HG03565 (cell line): ENCODE results near the gene CWC22.
A peak's percentile ranks its signal among the peaks of the same experiment; 100 is the strongest.
"Not testable (repeated sequence)": the region's sequence is repeated elsewhere in the genome, so short reads cannot be mapped to it uniquely, and the experiment has no call there.

Experiments used
- ATAC-seq: cut with Tn5 transposase; IDR thresholded peaks from one replicate; pipeline ENCODE4 v1.9.1; 2021; ENCODE audit warnings: mild to moderate bottlenecking, moderate library complexity; ENCODE audit not compliant: unreplicated experiment

The CWC22 gene

GRCh38 chr2:180006781-180007579, at the start of gene CWC22:
Gene CWC22, minus strand, starts transcription at chr2:180007297. Its CDS starts 13,956 bp downstream, at chr2:179993341.
- ATAC-seq = peak; percentile 97

DNA sequence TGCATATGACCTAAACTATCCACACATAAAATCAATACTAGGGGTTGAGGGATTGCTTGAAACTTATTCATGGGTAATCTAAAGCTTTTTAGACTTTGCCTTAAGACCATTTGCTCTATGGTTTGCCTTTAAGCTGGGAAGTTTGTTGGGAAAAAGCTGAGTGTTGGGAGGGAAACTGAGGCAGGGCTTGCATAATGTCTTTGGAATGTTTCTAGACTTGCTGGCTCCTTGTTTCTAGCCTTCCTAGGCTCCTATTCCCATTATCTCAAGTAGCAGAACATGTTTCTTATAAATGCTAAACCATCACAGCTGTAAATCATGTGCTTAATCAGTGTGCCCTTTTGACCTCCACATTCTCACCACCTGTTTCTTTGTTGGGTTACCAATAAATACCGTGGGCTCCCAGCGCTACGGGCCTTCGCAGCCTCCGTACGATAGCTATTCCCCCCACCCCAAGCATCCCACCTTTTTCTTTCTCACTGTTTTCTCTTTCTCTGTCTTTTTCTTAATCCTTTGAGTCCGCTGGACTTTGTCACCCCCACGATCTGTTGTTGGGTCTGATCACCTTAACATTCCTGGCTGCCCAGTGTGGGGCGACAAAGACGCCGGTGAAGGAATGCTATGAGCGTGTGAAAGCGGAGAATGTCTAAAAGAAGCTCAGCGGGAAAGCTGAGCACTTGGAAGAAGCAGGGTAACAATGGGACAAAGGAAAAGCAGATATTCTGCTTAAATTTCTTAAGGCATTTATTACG, 49.4 kb upstream of the CWC22 start:
- ATAC-seq = no peak

GRCh38 chr2:180054576-180054975, 47.5 kb upstream of the CWC22 start:
- not testable (repeated sequence) for ATAC-seq

DNA sequence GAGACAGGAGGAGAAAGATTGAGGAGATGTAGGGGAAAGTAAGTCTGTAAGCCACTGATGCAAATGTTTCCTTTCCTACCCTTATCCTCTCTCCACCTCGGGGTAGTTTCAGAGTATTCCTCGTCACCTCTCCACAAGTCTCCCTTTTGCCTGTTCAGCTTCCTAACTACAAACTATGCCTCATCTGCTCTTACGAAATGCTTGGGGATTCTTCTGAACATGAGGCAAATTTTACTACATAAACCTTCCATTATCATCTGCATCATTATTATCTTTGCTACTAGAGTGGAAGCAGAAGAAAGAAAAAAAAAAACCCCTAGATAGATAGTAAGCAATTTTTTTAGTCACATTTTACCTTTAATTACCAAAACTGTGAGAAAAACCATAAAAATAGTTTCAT, 43.1 kb upstream of the CWC22 start:
- no peak for ATAC-seq

DNA sequence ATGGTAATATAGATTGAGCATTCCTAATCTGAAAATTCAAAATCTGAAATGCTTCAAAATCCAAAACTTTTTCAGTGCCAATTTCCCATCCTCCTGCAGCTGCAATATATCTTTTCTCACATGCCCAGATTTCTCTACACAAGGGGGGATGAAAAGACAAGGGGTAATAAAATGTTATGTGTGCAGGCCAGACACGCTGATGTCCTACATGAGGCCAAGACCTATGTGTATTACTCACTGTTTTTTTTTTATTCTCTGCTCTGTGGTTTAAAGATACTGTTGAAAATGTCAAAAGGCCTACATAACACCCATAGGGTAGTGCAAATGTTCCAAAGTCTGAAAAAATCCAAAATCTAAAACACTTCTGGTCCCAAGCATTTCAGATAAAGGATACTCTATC, 41.2 kb upstream of the CWC22 start:
- no peak for ATAC-seq

DNA sequence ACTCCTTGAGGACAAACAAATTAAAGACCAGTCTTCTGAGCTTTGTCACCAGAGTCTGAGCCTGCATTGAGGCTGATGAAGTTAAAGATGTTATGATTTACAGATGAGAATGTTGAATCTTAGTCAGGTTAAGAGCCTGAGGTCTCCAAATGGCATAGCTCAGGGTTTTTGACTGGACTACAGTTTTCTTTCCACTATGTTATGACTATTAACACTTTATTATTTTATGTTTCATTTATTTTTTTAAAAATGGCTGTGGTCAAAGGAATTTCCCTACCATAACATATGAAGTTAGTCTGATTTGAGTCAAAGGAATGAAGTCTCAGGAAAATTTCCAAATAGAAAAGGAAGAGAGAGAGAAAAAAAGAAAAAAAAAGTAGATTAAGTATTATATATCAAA, 39.7 kb upstream of the CWC22 start:
- ATAC-seq = no peak

GRCh38 chr2:180046202-180046601, 39.1 kb upstream of the CWC22 start:
- no peak for ATAC-seq

DNA sequence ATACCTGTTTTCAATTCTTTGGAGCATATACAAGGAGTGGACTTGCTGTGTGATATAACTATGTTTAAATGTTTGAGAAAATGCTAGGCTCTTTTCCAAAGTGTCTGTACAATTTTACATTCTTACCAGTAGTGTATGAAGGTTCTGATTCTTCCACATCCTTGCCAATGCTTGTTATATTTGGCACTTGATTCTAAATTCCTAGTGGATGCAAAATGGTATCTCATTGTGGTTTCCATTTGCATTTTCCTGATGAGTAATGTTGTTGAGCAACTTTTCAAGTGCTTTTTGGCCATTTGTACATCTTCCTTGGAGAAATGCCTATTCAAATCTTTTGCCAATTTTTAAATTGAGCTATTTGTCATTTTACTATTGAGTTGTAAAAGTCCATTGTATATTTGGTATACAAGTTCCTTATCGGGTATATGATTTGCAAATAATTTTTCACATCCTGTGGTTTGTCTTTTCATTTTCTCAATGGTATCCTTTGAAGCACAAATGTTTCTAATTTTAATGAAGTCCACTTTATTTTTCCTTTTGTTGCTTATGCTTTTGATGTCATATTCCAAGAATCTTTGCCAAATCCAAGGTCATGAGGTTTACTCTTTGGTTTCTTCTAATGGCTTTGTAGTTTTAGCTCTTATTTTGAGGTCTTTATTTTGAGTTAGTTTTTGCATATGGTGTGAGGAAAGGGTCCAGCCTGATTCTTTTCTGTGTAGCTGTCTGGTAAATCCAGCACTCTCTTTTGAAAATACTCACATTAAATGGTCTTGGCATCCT, 33.2 kb upstream of the CWC22 start:
- no peak for ATAC-seq

DNA sequence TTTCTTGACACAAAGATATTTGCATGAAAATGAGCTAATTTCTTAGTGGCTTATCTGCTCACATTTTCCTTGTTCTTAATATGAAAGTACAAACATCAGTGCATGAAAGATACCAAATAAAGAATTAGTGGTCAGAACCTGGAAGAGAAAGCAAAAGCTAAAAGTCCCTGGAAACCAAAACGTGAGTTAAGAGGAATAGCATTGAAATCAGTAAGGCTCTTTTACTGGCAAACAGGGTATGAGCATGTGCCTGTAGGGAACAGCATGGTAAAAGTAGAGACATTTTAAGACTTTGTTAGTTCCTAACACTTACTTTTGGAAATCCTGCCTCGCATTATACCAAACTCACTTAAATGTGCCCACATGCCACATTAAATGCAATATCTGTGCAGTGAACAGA, 31.9 kb upstream of the CWC22 start:
- no peak for ATAC-seq

DNA sequence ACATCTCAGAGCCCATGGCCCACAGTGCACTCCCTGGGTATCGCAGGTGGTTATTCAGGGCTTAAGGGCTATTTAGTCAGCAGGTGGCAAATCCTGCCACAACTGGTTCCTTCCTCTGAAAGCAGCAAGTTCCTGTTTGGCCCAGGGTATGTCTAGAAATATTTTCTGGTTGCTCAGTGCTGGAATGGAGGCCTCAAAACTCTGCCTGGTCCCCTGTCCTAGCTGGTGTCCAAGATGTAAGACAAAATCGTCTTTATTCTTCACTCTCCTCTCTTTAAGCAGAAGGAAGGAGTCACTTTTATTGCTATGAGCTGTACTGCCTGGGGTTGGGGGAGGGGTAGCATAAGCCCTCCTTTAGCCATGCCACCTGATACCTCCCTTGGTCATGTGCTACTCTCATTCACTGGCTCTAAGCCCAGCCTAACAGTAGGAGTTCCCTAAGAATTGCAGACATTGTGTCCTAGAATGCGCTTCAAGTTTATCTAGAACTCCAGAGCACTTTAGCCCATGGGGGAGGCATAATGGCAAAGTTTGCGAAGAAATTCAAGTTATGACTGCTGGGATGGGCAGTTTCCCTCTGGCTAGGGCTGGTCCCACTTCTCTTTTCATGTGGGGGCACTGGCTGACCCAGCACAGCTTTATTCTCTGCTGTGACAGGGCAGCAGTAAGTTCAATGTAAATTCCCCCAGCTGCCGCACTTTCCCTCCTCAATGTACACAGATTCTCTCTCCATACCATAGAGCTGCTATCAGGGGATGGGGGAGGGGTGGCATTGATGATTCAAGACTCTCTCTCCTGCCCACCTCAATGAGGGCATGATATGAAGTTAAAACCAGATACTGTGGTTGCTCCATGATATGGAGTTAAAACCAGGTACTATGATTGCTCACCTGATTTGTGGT, 27.1 kb upstream of the CWC22 start:
- no peak for ATAC-seq

GRCh38 chr2:180029575-180029974, 22.5 kb upstream of the CWC22 start:
- no peak for ATAC-seq

DNA sequence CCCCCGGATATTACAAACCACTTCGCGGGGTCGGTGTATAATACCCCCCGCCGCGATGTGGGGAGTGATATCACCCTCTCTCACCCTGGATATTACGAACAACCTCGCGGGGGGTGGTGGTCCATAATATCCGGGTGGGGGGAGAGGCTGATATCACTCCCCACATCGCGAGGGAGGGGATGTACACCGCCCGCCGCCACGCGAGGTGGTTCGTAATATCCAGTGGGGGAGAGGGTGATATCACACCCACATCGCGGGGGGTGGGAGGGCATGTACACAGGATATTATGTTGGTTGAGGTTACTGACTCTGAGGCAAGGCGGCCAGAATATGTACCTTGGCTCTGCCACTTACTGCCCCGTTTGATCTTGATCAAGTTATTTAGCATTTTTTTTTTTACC, 14.8 kb upstream of the CWC22 start:
- ATAC-seq = no peak

GRCh38 chr2:180017784-180018183, 10.7 kb upstream of the CWC22 start:
- ATAC-seq = no peak

DNA sequence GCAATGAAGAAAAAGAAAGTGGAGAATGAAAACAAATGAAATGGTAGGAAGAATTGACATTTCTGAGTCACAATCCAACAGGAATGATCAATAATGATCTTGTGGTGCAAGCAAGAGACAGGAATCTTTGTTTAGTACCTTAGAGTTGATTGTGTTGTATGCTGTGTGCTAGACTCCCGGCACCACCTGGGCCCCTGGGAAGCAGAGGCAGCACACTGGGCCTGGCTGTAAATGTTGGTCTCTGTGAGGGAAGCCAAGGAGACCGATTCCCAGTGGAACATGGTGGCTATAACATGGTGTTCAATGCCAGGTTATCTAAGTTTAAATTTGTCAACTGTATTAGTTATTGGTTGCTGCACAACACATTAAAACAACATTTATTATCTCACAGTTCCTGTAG, 9.8 kb upstream of the CWC22 start:
- ATAC-seq = no peak

GRCh38 chr2:180015951-180016709, 9.0 kb upstream of the CWC22 start:
- no peak for ATAC-seq

DNA sequence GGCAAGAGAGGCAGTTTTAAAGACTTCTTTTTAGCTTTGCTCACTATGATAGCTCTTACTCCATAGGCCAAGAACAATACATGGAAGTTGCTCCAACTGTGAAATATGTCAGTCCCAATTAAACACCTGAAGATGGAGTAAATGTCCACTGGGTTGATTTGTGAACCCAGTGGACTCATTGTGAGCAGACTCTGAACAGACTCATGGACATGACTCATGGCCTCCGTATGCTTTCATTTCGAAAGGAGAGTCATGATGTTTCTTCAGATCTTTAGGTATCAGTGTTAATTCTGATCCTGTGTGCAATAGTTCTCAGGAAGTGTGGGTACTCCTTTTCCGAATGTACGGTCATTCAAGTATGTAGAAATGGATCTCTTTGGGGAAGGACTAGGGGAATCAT, 5.4 kb upstream of the CWC22 start:
- ATAC-seq = no peak

- no peak for ATAC-seq
These were observed 3.6 kb upstream of the CWC22 start for GRCh38 chr2:180010701-180011100.

GRCh38 chr2:180006231-180006630, 866 bp downstream of the CWC22 start:
- ATAC-seq = no peak

- not testable (repeated sequence) for ATAC-seq
These were observed 1.6 kb downstream of the CWC22 start for GRCh38 chr2:180005465-180005864.

DNA sequence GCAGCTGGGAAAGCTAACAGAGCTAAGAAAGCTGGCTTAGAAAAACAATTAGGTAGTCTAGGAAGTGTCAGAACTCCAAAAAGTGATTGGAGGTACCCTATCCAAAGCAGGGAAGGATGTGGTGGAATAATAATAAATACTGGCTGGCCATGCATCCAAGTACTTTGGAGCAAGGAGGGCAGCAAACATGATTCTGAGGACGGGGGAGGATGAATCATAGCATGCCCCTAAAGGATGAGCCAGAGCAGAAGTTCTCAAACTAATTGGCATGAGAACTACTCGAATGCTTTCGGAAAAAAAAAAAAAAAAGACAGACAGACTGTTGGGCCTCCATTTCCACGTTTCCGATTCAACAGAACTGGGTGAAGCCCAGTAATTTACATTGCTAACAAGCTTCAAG, 2.4 kb downstream of the CWC22 start:
- no peak for ATAC-seq
